Common myeloid progenitor, CD34-positive (primary cell): ENCODE data around the gene AP3B1.

Experiments
- CTCF ChIA-PET: fragments of 350-600 bp; sonication (Branson Sonifier 250); formaldehyde crosslinking; loops from one replicate; lab custom pipeline; 2021; ENCODE audit warnings: antibody characterized with exemption; lab: Charles Lee
- POLR2A ChIA-PET: fragments of 350-600 bp; sonication (Branson Sonifier 250); formaldehyde crosslinking; loops from one replicate; lab custom pipeline; 2021; ENCODE audit warnings: antibody characterized with exemption; lab: Charles Lee
- DNase-seq, 3 donors: peaks; one replicate each; pipeline versions ENCODE4 v3.0.0 to v3.0.0-alpha.2; 2013
- H3K27ac ChIP-seq, 2 experiments: 1 replicate in 1 of 2; 2 replicates in 1 of 2; pipeline ENCODE4 v1.7.0; 2013; ENCODE audit warnings: inconsistent platforms in 2 of 2, low read length in 2 of 2, mild to moderate bottlenecking in 2 of 2, low read depth in 1 of 2, moderate library complexity in 1 of 2; ENCODE audit not compliant: severe bottlenecking in 2 of 2, insufficient read depth in 1 of 2, poor library complexity in 1 of 2
- H3K27me3 ChIP-seq, 5 experiments: replicated peaks in 2 of 5; 1 replicate in 3 of 5; 2 replicates in 2 of 5; pipeline versions ENCODE4 v1.6.1 to v1.7.0; 2013; ENCODE audit warnings: low read length in 4 of 5, mild to moderate bottlenecking in 2 of 5, moderate library complexity in 2 of 5, inconsistent platforms in 1 of 5; ENCODE audit not compliant: insufficient read depth in 5 of 5, control insufficient read depth in 4 of 5
- H3K36me3 ChIP-seq, 4 experiments: 1 replicate in 2 of 4; 2 replicates in 2 of 4; pipeline versions ENCODE4 v1.6.1 to v1.7.0; 2013; ENCODE audit warnings: low read length in 3 of 4, control low read depth in 1 of 4, mild to moderate bottlenecking in 1 of 4; ENCODE audit not compliant: control insufficient read depth in 4 of 4, insufficient read depth in 4 of 4
- H3K4me1 ChIP-seq, 4 experiments: 1 replicate in 3 of 4; 2 replicates in 1 of 4; pipeline versions ENCODE4 v1.6.1 to v1.7.1; 2013; ENCODE audit warnings: low read length in 3 of 4, mild to moderate bottlenecking in 3 of 4, control low read depth in 1 of 4, inconsistent platforms in 1 of 4, moderate library complexity in 1 of 4; ENCODE audit not compliant: control insufficient read depth in 4 of 4, insufficient read depth in 4 of 4; ENCODE audit errors: control extremely low read depth in 1 of 4
- H3K4me3 ChIP-seq, 7 experiments: 1 replicate in 4 of 7; 2 replicates in 3 of 7; pipeline versions ENCODE4 v1.5.1 to v1.7.0; 2013; ENCODE audit warnings: mild to moderate bottlenecking in 7 of 7, low read length in 6 of 7, moderate library complexity in 6 of 7, inconsistent platforms in 2 of 7, low read depth in 2 of 7, control low read depth in 1 of 7; ENCODE audit not compliant: insufficient read depth in 4 of 7, control insufficient read depth in 1 of 7; ENCODE audit errors: extremely low read depth in 1 of 7
- H3K9me3 ChIP-seq, 5 experiments: 1 replicate in 4 of 5; 2 replicates in 1 of 5; pipeline versions ENCODE4 v1.6.1 to v1.7.1; 2013; ENCODE audit warnings: low read length in 4 of 5, mild to moderate bottlenecking in 2 of 5, inconsistent platforms in 1 of 5, low read depth in 1 of 5, moderate library complexity in 1 of 5; ENCODE audit not compliant: control insufficient read depth in 4 of 5, insufficient read depth in 2 of 5; ENCODE audit errors: control extremely low read depth in 1 of 5
- WGBS: methylation state at CpG from one replicate; pipeline ENCODE4 v1.1.5; 2013; ENCODE audit not compliant: insufficient coverage; 5-methylcytosine and 5-hydroxymethylcytosine counted together

Gene AP3B1

DNA sequence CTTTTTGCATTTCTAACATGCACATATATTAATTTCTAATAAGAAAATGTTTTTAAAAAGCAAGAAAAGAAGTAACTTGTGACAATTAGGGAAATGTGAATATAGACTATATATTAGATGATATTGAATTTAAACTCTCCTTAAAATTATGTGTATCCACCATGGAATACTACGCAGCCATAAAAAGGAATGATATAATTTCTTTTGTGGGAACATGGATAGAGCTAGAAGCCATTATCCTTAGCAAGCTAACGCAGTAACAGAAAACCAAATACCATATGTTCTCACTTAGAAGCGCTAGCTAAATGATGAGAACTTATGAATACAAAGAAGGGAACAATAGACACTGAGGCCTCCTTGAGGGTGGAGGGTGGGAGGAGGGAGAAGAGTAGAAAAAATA is 23.8 kb upstream of the AP3B1 start:
- 100% methylated on average over 1 of the region's 3 CpGs for WGBS
- ChIA-PET CTCF (interaction anchor here (1.0 kb wide), 1 partner anchor 18 kb away, joined by 3 read pairs; no protein-coding TSS in a partner anchor), POLR2A (no interaction called here)
- H3K4me3 ChIP-seq = no peak overlapping the region
- H3K27ac ChIP-seq = no peak overlapping the region
- no peaks in the 10 kb centered on the region for H3K27me3 ChIP-seq
- H3K36me3 ChIP-seq = no peaks in the 10 kb centered on the region
- no peaks in the 10 kb centered on the region for H3K4me1 ChIP-seq
- DNase-seq = no peak
- H3K9me3 ChIP-seq = peaks cover 0 to 5% (median 1%) of the 10 kb centered on the region in 5 experiments

DNA sequence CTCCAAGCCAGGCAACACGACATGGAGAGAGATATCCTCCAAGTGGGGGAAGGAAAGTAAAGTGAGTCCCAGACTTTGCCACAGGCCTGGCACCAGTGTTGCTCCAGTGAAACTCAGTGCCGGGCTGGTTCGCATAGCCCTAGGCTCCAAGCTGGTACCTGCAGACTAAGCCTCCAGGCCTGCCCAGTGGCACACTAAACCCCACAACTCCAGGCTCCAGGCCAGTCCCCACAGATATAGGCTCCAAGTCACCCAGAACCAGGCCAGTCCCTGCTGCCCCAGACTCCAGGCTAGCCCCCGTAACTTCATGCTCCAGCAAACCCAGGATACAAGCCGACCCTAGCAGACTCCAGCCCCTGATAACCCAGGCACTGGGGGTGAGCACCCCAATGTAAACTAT is 23.0 kb upstream of the AP3B1 start:
- DNase-seq = no peak
- H3K36me3 ChIP-seq = no peaks in the 10 kb centered on the region
- ChIA-PET POLR2A (no interaction called here), CTCF (no interaction called here)
- peaks cover 0 to 5% (median 1%) of the 10 kb centered on the region in 5 experiments for H3K9me3 ChIP-seq
- no peak overlapping the region for H3K4me3 ChIP-seq
- no peaks in the 10 kb centered on the region for H3K4me1 ChIP-seq
- no peak overlapping the region for H3K27ac ChIP-seq
- WGBS = 100% methylated on average over 1 of the region's 5 CpGs
- no peaks in the 10 kb centered on the region for H3K27me3 ChIP-seq

DNA sequence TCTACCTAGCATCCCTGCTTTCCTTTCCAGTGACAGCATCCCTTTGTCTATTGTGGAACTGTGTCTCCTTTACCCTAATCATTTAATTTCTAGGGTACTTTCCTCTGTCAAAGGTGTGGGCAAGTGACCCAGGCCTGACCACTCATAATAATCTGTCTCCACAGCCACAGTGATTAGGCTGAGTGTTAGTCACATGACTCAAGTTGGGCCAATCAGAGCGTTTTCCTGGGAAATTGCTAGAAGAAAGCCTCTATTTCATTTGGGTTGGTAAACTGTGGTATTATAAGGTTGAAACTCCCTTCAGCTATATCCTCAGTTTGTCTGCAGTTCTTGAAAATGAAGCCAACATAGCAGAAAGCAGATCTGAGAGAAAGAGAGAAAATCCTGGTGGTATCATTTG is 14.2 kb upstream of the AP3B1 start:
- WGBS = no CpG with 5 or more reads among the region's 1 CpG
- no peak overlapping the region for H3K4me3 ChIP-seq
- CTCF ChIA-PET = no interaction called here

DNA sequence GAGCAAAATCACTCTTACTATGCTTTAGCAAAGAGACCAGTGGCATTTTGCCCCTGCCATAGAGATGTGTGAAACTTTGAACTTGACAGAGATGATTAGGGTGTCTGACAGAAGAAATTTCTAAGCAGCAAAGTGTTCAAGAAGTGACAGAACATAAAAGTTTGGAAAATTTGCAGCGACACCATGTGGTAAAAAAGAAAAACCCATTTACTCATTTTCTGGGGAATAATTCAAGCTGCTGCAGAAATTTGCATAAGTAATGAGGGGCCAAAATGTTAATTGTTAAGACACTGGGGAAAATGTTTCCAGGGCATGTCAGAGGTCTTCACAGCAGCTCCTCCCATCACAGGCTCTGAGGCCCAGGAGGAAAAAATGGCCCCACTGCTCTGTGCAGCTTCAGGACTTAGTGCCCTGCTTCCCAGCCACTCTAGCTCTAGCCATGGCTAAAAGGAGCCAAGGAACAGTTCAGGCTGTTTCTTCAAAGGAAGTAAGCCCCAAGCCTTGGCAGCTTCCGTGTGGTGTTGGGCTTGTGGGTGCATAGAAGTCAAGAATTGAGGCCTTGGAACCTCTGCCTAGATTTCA is 6.1 kb upstream of the AP3B1 start:
- DNase-seq = peak; percentile 28 to 55 (median 49)
- H3K4me3 ChIP-seq = no peak overlapping the region
- POLR2A ChIA-PET = interaction anchor here (0.6 kb wide), 1 partner anchor 122 kb away, joined by 5 read pairs; no protein-coding TSS in a partner anchor
- H3K4me1 ChIP-seq = peaks cover 0 to 4% (median 1%) of the 10 kb centered on the region in 4 experiments
- H3K36me3 ChIP-seq = no peaks in the 10 kb centered on the region
- CTCF ChIA-PET = interaction anchor here (0.7 to 1.7 kb wide), 8 partner anchors 18 to 780 kb away, joined by 3 to 6 read pairs (median 3); no protein-coding TSS in a partner anchor
- no peaks in the 10 kb centered on the region for H3K9me3 ChIP-seq
- no peaks in the 10 kb centered on the region for H3K27me3 ChIP-seq
- no peak overlapping the region for H3K27ac ChIP-seq
- 0% methylated on average over 1 of the region's 2 CpGs for WGBS

More for the DNA sequence above, 14.2 kb upstream of the AP3B1 start:
- POLR2A ChIA-PET = no interaction called here
- no peak overlapping the region for H3K27ac ChIP-seq
- peaks cover 0 to 3% (median 0%) of the 10 kb centered on the region in 5 experiments for H3K27me3 ChIP-seq
- H3K36me3 ChIP-seq = no peaks in the 10 kb centered on the region
- H3K4me1 ChIP-seq = no peaks in the 10 kb centered on the region
- no peak for DNase-seq
- no peaks in the 10 kb centered on the region for H3K9me3 ChIP-seq

DNA sequence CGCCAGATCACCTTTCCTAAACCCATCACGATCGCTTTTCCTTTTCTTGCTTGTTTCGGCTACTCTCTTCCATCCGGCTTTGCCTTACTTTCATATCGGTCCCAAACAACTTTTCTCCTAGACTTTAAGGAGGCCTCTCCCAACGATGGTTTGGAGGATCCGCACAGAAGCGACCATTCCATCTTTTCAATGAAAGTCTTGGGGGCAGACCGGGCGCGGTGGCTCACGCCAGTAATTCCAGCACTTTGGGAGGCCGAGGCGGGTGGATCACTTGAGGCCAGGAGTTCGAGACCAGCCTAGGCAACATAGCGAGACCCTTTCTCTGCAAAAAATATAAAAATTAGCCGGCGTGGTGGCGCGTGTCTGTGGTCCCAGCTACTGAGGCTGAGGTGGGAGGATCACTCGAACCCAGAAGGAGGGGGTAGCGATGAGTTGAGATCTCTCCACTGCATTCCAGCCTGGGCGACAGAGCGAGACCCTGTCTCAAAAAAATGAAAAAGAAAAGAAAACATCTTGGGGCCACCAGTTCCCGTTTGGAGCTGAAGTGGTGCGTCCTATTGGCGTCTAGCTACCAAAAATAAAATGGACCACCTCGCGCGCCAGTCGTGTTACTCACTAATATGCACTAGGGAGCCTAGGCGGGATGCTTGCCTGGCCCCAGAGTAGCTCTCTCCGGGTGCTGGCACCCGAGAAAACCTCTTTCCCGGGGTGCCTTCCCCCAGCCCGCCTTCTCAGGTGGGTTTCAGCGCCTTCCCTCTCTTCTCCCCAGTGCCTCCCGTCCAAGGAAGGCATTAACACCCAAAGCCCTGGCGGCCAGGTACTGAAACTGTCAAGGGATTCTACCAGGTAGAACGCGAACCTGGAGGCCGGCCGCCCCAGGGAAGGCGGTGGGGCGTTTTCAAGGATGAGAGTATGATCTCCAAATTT is 800 bp upstream of the AP3B1 start:
- ChIA-PET POLR2A (interaction anchor here (0.6 to 3.2 kb wide), 3 partner anchors 64 to 157 kb away, joined by 3 to 18 read pairs (median 6); partner anchors contain the start of gene SCAMP1), CTCF (interaction anchor here (1.2 to 4.4 kb wide), 4 partner anchors 26 to 65 kb away, joined by 3 to 16 read pairs (median 7); partner anchors contain the start of gene SCAMP1)
- no peaks in the 10 kb centered on the region for H3K36me3 ChIP-seq
- H3K9me3 ChIP-seq = no peaks in the 10 kb centered on the region
- WGBS = 0% methylated on average over 38 of the region's 46 CpGs
- peaks cover 8 to 20% (median 10%) of the 10 kb centered on the region in 4 experiments for H3K4me1 ChIP-seq
- DNase-seq = peak; percentile 17 to 64 (median 54)
- H3K4me3 ChIP-seq = peak overlapping the region; percentile 85 to 100 (median 92)
- H3K27me3 ChIP-seq = no peaks in the 10 kb centered on the region
- H3K27ac ChIP-seq = peak overlapping the region in 1 of 2 experiments; percentile 92

DNA sequence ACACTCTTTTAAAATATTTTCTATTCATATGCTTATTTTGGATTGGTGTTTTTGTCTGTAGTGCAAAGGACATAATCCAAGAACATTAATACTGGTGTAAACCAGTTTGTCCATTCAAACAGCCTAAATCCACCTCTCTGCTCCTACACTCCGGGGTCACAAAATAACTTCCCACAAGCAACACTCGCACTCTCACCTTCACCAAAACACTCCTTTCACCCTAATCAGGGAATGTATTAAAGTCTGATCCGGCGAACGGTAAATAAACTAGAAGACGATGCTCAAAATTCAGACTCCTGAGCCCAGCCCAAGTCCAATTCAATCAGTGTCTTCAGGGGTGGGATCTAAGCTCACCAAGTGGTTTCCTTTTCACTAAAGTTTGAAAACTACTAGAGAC is 649 bp downstream of the AP3B1 start:
- Histone ChIP-seq H3K4me1 (peaks cover 8 to 20% (median 10%) of the 10 kb centered on the region in 4 experiments), H3K27ac (peak overlapping the region; percentile 78 to 92), H3K4me3 (peak overlapping the region; percentile 85 to 100 (median 92)), H3K27me3 (no peaks in the 10 kb centered on the region), H3K9me3 (no peaks in the 10 kb centered on the region), H3K36me3 (no peaks in the 10 kb centered on the region)
- ChIA-PET CTCF (interaction anchor here (1.9 to 4.4 kb wide), 3 partner anchors 9 to 67 kb away, joined by 6 to 16 read pairs (median 6); partner anchors contain the start of gene SCAMP1), POLR2A (interaction anchor here (3.2 kb wide), 1 partner anchor 67 kb away, joined by 18 read pairs; the partner anchor contains the start of gene SCAMP1)
- DNase-seq = peak in 2 of 3 donors; percentile 5 to 13
- WGBS = 0% methylated on average over 2 of the region's 6 CpGs
